IPS-NIHi7 (cell line): ENCODE results near the gene MKLN1.
"Not testable (repeated sequence)": the region's sequence is repeated elsewhere in the genome, so short reads cannot be mapped to it uniquely, and the experiment has no call there.

Source experiments
- DNase-seq: peaks from one replicate; pipeline ENCODE4 v3.0.0; 2012; ENCODE audit warnings: mixed read lengths; ENCODE audit errors: extremely low spot score

MKLN1 gene

DNA sequence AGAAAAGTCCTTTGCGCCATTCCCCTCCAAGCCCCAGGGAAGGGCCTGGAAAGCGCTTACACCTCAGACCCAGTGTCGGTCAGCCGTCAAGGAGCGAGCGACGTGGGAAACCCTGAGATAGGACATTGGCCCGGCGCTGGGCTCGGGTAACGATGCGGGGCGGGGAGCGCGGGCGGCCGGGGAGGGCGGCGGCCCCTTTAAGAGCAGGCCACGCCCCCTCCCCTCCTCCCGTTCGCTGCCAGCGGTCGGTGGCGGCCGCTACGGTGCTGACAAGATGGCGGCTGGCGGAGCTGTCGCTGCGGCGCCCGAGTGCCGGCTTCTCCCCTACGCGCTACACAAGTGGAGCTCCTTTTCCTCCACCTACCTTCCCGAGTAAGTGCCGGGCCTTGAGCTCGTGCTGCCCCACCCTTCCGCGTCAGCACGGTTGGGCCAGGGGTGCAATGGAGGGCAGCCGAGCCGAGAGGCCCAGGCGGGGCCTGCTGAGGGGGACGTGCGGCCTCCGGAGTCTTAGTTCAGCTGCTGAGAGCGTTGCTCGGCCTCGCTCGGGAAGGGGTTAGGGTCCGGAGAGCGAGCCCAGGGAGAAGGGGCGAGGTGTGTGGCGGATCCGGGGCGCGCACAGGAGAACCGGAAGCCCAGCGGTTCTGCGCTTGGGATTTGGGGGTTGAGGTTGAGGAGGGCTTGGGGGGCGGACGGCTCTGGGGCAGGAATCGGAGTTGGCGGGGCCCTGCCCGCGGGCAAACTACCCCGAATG, at the start of gene MKLN1:
MKLN1 (plus strand) TSS at position 251 of the 751 bp plus-strand sequence; CDS start at position 275, 24 bp downstream.
- peak; percentile 97 for DNase-seq

DNA sequence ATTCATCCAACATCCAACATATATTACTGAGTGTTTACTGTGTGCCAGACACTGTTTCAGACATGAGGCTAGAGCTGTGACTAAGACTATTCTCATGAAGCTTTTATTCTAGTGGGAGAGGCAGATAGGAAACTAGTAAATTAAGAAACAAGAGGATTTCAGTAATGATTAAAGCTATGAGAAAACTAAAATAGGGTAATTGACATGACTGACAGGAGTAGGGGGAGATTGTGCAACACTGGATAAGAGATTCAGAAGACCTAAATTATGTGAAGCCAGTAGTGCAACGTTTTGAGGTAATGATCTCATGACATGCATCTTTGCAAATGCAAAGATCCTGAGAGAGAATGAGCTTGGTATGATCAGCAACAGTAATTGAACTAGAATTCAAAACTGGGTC, 48.6 kb upstream of the MKLN1 start:
- no peak for DNase-seq

DNA sequence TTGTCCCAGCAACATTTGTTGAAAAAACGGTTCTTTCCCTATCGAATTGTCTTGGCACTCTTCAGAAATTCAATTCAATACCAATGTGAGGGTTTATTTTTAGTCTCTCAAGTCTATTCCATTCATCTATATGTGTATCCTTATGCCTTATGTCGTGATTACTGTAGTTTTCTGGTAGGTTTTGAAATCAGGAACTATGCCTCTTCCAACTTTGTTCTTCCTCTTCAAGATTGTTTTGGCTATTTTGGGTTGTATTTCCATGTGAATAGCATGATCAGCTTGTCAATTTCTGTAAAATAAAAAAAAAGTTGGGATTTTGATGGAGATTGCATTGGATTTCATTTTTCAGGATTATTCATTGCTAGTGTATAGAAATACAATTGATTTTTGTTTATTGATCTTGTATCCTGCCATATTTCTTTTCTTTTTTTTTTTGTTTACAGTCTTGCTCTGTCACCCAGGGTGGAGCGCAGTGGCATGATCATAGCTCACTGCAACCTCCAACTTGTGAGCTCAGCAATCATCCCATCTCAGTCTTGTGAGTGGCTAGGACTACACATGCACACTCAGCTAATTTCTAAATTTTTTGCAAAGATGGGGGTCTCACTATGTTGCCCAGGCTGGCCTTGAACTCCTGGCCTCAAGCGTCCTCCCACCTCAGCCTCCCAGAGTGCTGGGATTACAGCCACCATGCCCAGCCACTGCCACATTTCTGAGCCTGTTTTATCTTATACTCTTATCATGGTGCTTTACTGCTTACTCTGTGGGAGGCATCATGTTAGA, 46.2 kb upstream of the MKLN1 start:
- no peak for DNase-seq

DNA sequence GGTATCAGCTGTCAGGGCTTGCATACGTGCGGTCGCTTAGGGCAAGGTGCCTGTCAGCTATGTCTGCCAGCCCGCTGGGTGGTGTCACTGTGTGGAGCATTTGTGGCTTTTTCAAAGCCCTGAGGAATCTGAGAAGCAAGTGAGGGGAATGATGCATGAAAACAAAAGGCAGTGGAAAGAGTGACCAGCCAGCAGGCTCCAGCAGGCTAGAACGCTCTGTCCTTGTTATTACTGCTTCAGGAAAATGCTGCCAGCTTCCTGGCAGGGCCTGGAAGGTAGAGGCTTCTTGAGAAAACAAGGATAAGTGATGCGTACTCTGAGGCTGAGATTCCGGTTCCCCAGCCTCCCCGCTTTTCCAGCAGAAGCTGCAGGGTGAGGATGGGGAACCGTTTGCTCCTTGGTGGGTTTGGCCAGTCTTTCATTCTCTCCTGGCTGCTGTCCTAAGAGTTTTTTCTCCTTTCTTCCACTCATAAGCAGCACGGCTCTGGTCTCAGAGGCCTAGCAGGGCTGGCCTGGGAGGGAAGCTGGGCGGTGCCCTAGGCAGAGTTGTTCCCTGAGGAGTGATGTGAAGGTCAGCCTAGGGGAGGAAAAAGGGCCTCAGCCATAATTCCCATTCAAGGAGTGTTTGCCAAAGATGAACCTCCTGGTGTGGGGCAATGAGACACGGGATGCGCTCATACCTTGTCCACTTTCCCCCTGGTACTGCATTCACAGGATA, 42.8 kb upstream of the MKLN1 start:
- no peak for DNase-seq

DNA sequence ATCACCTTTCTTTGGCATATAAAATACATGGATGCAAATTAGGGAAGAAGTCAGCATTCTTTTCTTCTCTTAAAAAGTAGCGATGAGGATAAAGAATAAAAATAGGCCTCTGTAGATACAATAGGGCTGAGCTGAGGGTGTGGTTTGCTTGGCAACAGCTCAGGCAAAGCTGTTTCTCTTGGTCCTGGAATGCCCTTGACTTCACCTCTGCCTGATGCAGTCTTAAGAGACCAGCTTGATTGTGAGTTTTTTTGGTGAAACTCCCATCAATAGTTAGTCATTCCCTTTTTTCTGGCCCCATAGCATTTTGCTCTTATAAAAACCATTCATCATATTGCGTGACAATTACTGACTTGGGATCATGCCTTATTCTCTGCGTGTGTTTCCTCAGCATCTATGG, 42.1 kb upstream of the MKLN1 start:
- no peak for DNase-seq

DNA sequence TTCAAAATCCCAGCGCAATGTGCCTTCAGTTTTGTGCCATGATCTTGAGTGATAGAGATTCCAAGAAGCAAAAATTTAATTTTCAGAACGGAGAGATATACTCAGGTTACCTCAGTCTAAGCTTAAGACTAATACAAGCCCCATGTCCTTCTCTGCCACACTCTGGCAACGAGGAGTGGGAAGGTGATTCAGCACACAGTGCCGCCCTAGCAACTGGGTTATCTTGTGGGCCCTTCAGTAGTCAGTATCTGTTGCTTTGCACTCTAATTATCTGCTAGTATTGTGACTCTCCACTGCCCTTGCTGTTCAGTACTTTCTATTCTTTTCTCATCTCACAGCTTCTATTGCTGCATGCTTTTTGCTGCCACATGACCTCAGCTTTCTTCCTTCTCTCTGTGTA, 39.2 kb upstream of the MKLN1 start:
- no peak for DNase-seq

DNA sequence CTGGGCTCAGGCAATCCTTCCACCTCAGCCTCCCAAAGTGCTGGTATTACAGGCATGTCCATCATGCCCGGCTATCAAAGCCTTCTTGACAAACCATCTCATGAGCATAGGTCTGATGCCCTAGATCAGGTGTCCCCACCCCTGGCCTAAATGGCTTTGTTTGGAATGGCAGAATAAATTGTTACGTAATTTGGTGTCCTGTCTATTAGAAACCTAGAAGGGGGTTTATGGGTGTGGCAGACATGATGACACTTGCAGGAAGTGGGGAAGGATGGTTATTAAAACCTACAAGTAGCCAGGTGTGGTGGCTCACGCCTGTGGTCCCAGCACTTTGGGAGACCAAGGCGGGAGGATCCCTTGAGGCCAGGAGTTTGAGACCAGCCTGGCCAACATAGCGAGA, 38.6 kb upstream of the MKLN1 start:
- no peak for DNase-seq

DNA sequence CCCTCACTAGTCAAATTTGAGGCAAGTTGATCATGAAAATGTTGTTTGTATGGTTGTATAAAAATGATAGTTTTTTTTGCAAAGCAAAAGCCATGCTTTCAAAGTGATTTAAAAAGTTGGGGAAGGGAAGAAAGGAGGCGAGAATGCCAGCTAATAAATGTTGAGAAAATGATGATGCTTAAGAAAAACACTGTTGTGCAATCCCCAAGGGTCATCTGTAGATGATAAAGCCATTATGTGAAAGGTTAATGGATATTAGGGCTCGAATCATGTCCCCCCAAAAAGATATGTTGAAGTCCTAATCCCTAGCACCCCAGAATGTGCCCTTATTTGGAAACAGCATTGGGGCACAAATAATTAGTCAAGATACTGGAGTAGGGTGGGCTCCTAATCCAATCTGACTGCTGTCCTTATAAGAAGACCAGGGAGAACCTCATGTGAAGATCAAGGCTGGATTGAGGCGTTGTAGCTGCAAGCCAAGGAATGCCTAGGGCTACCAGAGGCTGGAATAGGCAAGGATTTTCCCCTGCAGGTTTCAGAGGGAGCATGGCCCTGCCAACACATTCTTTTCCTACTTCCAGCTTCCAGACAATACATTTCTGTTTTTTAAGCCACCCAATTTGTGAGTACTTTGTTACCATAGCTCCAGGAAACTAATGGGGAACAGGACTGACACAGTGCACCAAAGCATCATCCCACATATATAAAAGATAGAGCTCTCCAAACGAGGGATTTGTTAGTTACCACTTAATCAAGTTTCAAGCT, 35.4 kb upstream of the MKLN1 start:
- no peak for DNase-seq

DNA sequence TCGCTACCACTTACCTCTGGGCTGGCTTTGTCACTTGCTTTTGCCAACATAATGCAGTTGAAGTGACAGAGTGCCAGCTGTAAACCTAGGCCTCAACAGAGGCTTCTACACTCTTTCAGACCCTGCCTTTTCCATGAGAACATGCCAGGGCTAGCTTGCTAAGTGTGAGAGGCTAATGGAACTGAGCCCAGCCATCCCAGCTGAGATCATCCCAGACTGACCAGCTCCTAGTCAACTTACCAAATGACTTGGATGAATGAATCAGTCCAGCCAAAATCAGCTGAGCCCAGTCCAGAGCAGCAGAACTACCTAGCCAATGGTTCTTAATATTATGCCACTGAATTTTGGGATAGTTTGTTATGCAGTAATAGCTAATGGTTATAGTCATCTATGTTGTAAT, 34.7 kb upstream of the MKLN1 start:
- DNase-seq: no peak

DNA sequence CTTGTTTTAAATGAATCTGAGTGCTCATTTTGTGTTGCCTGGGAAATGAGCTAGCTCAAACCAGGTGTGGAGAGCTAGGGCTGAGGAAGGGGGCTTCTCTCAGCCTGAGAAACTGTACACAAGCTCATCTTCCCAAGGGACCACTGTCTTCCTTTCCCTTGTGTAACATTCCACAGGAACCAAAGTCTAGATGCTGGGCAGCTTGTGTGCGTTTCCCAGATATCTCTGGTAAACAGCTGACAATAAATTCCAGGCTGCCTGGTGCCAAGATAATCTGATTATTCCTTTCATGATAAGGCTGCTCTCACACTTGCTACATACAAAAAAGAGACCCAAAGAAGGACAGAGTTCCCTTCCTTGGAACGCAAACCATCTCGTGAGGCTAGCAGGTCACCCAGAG, 33.1 kb upstream of the MKLN1 start:
- DNase-seq: no peak

DNA sequence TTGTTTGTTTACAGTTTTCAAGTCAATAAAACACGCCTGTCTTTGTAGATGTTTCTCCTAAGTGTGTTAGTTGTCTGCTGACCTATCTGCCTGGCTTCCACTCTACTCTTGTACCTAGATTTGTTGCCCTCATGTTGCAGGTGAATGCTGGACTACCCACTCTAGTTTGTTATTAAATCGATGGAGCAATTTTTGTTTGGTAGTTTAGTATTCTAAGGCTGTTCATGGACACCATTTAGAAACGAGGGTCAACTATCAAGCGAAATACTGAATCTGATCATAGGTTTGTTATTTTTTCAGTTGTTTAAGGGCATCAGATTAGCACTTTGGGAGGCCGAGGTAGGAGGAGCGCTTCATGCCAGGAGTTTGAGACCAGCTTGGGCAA, 29.1 kb upstream of the MKLN1 start:
- DNase-seq: no peak

DNA sequence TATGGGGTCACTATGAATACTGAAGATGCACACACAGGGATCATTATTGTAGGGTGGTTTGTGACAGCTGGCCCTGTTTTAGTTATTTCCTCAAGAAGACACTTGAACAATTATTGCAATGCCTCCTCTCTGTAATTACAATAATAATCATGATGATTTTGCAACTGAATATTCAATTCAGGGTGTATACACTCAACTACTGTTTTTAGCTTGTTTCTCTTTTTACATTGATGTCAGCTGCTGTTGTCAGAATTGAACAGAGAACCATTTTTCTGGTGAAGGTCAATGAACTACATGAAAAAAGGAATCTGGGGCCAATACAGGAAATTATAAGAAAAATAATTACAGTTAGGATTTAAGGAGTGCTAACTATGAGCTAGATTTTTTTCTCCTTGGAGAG, 28.6 kb upstream of the MKLN1 start:
- no peak for DNase-seq

DNA sequence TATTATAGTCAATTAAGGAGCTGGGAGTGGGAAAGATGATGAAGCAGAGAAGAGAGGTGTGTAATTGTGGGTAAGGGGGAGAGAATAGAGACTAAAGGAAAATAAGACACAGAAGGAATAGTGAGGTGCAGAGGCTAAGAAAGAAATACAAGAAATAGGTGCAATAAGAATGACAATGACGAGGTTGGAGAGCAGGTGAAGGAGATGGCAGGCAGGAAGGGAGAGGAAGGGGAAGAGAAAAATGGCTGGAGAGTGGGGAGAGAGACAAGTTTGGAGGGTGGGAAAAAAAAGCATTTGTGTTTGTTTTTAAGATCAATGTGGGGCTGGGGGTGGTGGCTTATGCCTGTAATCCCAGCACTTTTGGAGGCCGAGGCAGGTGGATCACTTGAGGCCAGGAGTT, 27.6 kb upstream of the MKLN1 start:
- DNase-seq: no peak

DNA sequence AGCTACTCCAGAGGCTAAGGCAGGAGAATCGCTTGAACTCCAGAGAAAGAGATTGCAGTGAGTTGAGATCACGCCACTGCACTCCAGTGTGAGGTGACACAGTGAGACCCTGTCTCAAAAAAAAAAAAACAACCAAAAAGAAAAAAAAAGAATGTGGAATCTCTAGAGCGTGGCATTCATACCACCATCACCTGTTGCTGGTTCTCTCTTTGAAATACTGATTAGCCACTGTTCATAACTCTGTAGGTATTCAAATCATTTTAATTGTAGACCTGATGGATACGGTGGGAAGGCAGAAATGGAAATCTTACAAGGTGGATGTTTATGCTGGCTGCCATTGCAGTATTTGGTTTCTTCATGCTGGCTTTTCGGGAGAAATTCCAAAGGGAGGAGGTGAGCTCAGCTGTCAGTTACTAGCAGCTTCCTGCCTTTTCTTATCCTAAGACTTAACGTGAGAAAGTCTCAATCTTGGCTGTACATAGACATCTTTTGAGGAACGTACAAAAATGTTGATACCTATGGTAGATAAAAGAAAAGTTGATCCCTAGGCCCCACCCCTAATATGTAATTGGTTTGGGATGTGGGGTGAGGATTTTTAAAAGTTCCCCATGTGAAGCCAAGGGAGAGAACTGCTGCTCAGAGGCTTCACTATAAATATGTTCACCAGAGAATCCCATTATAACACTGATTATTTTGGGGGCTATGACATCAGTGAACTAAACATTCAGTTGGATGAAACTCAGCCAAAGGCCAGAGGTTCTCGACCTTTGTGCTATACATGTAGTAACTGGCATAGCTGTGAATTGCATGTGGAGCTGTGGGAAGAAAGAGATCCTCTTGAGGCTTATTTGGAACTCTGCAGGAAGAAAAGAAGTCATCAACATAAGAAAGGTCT, 26.9 kb upstream of the MKLN1 start:
- DNase-seq: peak; percentile 41

DNA sequence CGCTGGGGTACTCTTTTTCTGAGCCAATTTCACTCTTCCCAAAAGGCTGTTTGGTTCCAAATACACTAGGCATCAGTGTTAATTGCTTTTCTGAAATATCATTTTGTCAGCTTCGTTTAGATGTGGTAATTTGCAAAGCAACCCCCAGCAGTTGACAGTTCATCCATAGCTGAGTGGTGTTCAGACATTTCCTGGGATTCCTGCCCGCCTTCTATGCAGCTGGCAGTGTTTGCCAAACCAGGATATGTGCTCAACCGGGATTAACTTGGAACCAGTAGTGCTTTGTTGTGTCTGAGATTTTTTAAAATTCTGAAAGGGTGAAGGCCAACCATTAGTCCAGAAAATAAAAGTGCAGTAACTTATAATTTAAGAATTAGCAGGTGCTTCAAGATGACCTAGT, 25.2 kb upstream of the MKLN1 start:
- DNase-seq: no peak

DNA sequence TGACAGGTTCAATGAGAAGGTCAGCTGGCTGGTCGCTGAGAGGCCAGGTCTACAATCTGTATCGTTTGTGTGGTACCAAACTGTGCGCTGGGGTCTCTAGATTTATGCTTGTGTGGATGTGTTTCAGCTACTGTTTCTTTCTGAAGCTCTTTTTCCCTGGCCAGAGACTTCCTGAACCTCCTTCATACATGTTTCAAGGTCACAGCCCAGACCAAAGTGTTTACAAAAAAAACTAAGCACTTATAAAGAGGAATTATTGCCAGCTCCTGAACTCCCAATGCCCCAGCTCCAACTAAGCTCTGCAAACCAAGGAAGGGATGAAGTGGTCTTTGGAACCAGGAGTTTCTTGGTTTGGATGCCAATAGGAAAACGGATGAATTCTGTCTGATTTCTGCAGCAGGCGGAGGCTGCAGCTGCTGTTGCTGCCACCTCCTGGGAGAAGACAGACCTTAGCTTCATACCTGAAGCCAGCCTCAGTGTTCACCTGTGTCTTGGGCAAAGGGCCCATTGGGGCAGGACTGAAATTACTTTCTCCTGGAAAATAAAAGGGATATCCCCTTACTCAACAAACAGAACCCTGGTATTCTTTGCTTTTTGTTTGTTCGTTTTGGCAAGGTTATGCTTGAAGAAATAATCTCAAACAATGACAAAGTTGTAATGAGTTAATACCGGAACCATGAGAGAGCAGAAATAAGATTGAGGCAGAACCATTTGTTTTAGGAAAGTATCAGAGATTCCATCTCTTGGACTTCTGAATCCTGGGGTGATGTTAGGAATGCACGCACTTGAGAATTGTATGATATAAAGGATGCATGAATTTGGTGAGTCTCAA, 24.6 kb upstream of the MKLN1 start:
- peak; percentile 78 for DNase-seq

DNA sequence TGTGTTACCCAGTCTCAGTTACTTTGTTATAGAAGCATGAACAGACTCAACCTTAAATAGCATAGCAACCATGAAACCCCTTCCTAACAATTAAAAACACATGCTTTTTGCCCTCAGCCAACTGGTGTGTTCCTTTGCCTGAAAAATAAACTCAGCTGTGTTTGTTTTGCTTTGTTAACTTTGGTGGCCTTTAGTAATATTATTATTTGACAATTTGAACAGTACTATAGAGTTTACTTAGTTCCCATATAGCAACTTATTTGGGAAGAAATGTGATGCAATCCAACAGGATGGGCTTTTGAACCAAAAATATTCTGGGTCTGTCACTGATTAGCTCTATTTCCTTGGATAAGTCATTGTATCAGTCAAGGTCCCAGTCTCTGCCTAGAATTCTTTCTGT, 22.5 kb upstream of the MKLN1 start:
- DNase-seq: no peak

DNA sequence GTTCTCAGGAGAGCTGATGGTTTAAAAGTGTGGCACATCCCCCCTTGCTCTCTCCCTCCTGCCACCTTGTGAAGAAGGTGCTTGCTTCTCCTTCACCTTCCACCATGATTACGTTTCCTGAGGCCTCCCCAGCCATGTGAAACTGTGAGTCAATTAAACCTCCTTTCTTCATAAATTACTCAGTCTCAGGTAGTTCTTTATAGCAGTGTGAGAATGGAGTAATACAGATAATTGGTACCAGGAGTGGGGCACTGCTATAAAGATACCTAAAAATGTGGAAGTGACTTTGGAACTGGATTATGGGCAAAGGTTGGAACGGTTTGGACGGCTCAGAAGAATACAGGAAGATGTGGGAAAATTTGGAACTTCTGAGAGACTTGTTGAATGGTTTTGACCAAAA, 21.6 kb upstream of the MKLN1 start:
- not testable (repeated sequence) for DNase-seq

DNA sequence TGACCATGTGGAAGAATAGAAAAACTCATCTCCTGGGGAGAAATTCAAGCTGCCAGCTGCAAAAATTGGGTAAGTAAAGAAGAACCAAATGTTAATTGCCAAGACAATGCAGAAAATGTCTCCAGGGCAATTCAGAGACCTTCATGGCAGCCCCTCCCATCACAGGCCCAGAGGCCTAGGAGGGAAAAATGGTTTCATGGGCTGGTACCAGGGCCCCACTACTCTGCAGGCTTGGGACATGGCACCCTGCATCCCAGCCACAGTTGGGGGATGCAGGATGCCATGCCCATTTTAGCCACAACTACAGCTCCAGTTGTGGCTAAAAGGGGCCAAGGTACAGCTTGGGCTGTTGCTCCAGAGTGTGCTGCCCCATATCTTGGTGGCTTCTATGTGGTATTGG, 20.9 kb upstream of the MKLN1 start:
- no peak for DNase-seq

DNA sequence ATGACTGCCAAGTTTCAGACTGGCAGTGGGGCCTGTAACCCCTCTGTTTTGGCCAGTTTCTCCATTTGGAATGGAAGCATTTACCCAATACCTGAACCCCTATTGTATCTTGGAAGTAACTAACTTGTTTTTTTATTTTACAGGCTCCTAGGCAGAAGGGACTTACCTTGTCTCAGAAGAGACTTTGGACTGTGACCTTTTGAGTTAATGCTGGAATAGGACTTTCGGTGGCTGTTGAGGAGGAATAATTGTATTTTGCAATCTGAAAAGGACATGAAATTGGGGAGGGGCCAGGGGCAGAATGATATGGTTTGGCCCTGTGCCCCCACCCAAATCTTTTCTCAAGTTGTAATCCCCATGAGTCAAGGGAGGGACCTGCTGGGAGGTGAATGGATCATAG, 20.0 kb upstream of the MKLN1 start:
- no peak for DNase-seq
